Measurements from ENCODE around the gene SLC32A1.

SLC32A1 gene, protein sequence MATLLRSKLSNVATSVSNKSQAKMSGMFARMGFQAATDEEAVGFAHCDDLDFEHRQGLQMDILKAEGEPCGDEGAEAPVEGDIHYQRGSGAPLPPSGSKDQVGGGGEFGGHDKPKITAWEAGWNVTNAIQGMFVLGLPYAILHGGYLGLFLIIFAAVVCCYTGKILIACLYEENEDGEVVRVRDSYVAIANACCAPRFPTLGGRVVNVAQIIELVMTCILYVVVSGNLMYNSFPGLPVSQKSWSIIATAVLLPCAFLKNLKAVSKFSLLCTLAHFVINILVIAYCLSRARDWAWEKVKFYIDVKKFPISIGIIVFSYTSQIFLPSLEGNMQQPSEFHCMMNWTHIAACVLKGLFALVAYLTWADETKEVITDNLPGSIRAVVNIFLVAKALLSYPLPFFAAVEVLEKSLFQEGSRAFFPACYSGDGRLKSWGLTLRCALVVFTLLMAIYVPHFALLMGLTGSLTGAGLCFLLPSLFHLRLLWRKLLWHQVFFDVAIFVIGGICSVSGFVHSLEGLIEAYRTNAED

DNA sequence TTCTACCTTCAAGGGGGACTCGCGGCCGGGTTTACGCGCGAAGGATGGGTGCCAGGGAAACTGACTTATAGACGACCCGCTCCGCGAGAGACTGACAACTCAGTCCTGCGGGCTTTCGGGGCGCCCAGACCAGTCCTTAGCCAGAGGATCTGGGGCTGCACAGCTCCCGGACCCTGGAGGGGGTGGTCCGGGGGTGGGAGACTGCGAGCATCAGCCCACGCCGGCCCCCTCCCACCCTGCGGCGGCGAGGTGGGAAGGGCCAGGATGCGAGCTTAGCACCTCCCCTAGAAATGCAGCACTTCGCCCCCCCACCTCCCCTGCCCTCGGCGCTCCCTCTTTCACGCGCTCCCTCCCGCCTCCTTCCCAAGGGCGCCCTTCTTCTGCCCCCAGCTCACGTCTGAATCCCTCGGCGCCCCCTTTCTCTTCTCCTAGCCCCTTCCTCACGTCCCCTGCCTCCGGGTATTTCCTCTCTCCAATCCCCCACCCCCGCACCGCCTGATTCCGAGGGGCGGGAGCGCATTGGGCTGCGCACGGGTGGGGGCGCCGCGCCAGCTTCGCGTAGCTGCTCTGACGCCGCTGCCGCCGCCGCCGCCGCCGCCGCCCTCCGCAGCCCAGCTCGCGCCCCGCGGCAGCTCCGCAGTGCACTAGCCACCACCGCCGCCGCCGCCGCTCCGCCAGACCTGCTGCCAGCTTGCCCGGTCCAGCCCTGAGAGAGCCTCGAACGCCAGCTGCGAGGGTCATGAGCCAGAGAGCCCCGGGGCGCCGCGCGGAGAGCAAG, at the start of gene SLC32A1:
Gene SLC32A1, plus strand, starts transcription at position 639 of the 778 bp plus-strand sequence. CDS start 239 bp downstream, outside the sequence.
- no peak within 1 kb of the TSS; the same call in 1 of the 2 replicates for H3K4me3 ChIP-seq (ENCODE audit: low read length)
- TF ChIP-seq ZNF274 (IDR thresholded peaks at IDR 0.05; ENCODE audit: low read depth, low read length): no peak

DNA sequence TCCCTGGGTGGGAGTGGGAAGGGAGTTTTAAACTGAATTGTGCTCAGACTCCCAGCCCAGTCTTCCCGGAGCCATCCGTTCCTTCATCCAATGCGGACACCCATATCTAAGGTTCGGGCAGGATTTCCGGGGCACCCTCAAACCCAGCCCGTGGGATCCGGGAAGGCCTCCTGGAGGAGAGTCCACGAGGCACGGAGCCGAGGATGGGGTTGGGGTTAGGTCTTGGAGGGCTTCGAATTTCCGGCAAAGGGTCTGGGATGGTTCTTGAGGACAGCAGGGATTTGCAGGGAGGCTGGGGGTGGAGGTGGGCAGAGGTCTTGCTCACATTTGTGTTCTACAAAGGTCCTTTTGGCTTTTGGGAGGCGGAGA, 49.5 kb upstream of the SLC32A1 start:
- H3K4me3 ChIP-seq (ENCODE audit: low read length): no peak overlapping the region; the same call in 1 of the 2 replicates
- no peak for TF ChIP-seq ZNF274 (IDR thresholded peaks at IDR 0.05; ENCODE audit: low read depth, low read length)

GRCh38 chr20:38676576-38676975, 47.7 kb upstream of the SLC32A1 start:
- TF ChIP-seq ZNF274 (IDR thresholded peaks at IDR 0.05; ENCODE audit: low read depth, low read length): no peak
- no peak overlapping the region for H3K4me3 ChIP-seq (ENCODE audit: low read length)

DNA sequence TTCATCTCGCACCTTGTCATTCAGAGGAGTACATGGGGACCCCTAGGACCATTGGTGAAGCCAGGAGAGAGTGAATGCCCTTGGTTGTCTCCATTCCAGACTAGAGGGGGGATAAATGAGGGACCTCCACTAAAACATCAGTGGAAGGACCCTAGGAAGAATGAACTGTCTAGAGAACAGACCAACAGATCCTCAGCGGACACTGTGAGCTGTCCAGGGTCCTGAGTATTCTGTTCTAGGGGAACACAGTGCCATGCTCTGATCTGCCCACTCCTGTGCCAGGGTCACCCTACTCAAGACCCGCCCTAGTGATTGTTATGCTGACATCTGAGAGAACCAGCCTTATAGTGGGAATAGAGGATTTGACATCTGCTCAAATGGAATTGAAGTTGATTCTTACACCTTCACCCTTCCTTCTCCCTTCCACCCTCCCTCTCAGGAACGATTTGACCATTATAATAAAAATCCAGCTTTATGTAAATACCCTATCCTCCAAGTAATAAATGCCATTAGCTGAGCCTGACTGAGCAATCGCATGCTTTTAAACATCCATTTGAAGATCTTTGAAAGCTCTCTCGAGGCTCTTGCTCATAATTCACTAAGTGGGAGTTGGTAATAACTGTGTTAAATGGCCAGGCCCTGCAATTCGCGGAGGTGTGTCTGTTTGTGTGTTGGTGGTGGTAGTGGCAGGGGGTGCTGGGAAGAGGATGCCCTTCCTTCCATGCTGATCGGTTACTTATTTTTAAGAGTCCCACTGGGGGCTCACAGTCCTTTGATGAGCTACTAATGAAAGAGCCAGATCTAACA, 43.6 kb upstream of the SLC32A1 start:
- no peak overlapping the region for H3K4me3 ChIP-seq (ENCODE audit: low read length)
- no peak for TF ChIP-seq ZNF274 (IDR thresholded peaks at IDR 0.05; ENCODE audit: low read depth, low read length)

GRCh38 chr20:38685271-38685670, 39.0 kb upstream of the SLC32A1 start:
- no peak for TF ChIP-seq ZNF274 (IDR thresholded peaks at IDR 0.05; ENCODE audit: low read depth, low read length)
- no peak overlapping the region for H3K4me3 ChIP-seq (ENCODE audit: low read length)

DNA sequence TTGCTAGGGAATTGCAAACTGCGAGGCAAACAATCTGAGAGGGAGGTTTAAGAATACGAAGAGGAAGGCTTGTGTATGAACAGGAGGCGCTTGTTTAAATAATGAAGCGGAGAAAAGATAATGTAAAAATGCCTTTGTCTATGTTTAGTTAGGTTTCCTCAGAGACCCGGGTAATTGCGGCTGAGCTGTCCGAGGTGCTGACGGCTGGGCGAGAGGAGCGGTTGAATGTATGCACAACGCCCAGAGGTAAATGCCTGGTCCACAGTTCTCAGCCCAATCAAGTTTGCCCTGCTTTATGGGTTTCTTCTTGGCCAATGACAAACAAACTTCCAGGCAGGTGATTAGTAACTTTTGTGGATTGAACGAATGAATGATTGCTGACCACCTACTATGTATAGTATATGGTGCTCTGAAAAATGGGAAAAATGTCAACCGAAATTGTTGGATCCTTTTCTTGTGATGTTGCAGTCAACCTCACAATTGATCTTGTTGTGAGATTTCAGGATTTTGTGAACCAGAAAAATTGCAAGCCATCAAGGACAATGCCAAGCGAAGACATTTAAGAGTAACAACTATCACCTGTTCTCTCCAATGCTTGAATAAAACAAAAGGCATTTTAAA, 38.3 kb upstream of the SLC32A1 start:
- H3K4me3 ChIP-seq (ENCODE audit: low read length): no peak overlapping the region

DNA sequence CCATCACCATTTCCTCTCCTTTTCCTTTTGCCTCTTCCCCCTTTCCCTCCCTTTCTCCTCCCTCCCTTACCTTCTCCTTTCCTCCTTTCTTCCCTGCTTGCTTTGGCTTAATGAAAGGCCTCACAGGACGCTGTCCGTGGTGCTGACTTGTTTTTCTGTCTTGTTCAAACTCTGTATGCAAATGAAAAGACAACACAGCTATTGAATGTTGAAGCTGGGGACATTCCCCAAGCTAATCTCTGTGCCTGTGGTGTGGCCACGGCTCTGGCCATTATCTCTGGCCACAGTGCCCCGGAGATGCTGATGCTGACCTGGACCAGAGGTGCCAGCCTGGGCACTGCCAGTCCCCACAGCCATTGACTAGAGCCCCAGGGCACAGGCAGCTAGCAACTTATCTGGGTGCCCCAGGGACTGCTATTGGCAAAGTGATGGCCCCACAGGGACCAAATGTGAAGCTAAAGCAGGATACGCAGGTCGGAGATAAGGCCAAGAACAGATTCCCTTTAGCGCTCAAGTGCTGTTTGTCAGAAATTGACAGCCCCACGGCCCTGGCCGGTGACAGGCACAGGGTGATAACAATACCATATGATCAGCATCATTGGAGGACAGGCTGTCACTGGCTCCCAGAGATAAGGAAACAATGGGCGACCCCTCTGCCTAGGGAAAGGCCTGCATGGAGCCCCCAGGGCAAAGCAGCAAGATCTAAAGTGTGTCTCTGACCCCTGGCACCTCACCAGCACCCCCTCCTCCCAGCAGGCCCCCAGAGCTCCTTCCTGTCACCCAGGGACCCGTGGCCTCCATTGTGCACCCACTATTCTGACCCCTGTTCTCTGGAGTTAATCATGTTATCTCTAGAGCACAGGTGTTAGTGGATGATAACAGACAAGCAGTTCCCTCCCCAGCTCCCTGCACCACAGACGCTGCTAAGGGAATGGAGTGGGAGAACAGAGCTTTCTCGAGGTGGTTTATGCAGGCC, 31.6 kb upstream of the SLC32A1 start:
- no peak for TF ChIP-seq ZNF274 (IDR thresholded peaks at IDR 0.05; ENCODE audit: low read depth, low read length)

More for the DNA sequence above, 38.3 kb upstream of the SLC32A1 start:
- TF ChIP-seq ZNF274 (IDR thresholded peaks at IDR 0.05; ENCODE audit: low read depth, low read length): no peak

DNA sequence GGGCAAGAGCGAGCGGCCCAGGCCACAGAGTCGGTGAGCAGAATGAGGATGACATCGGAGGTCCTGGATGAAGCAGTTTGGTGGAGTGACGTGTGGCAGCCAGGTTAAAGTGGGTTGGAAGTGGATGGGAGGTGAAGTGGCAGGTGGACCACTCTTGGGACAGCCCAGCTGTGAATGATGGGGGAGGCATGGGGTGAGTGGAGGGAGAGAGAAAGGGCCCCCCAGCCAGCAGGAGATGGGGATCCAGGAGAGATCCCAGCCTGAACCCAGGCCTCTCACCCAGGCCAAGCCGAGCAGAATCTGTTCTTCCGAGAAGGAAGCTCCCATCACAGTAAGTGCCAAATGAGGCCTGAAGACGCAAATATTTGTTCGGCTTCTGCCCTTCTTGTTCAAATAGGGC, 27.0 kb upstream of the SLC32A1 start:
- TF ChIP-seq ZNF274 (IDR thresholded peaks at IDR 0.05; ENCODE audit: low read depth, low read length): no peak
- no peak overlapping the region for H3K4me3 ChIP-seq (ENCODE audit: low read length)

More for the DNA sequence above, 31.6 kb upstream of the SLC32A1 start:
- H3K4me3 ChIP-seq (ENCODE audit: low read length): no peak overlapping the region

DNA sequence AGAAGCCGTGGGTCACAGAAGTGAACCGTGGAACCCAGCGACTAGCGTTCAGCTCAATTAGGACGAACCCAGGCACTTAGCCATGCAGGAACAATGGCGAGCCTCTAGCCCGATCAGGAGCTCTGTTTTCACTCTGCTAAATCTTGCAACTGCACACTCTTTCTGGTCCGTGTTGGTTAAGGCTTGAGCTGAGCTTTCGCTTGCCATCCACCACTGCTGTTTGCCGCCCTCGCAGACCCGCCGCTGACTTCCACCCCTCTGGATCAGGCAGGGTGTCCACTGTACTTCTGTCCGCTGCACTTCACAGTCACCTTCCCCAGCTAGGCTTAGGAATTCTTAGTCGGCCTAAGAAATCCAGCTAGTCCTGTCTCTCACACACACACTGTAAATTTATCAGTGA, 25.7 kb upstream of the SLC32A1 start:
- H3K4me3 ChIP-seq (ENCODE audit: low read length): no peak overlapping the region
- TF ChIP-seq ZNF274 (IDR thresholded peaks at IDR 0.05; ENCODE audit: low read depth, low read length): no peak

- H3K4me3 ChIP-seq (ENCODE audit: low read length): no peak overlapping the region
- TF ChIP-seq ZNF274 (IDR thresholded peaks at IDR 0.05; ENCODE audit: low read depth, low read length): no peak
Measured at GRCh38 chr20:38700141-38700540, 24.1 kb upstream of the SLC32A1 start.

- H3K4me3 ChIP-seq (ENCODE audit: low read length): no peak overlapping the region
Measured at GRCh38 chr20:38700926-38701325, 23.4 kb upstream of the SLC32A1 start.

GRCh38 chr20:38703526-38703925, 20.8 kb upstream of the SLC32A1 start:
- H3K4me3 ChIP-seq (ENCODE audit: low read length): no peak overlapping the region
- TF ChIP-seq ZNF274 (IDR thresholded peaks at IDR 0.05; ENCODE audit: low read depth, low read length): no peak

More at GRCh38 chr20:38700926-38701325, 23.4 kb upstream of the SLC32A1 start:
- TF ChIP-seq ZNF274 (IDR thresholded peaks at IDR 0.05; ENCODE audit: low read depth, low read length): no peak
